Transverse colon (tissue), 3 donors: ENCODE measurements around the gene MFRP.
A peak's percentile ranks its signal among the peaks of the same experiment; 100 is the strongest.

Experiments
- POLR2A ChIP-seq: fragments of 450-650 bp; IDR thresholded peaks from one replicate; pipeline ENCODE4 v1.6.1; 2016; ENCODE audit warnings: antibody characterized with exemption, mild to moderate bottlenecking, moderate library complexity
- TF ChIP-seq, protein P1 (sequence below), 5 experiments: fragments of 200-600 bp in 3 of 5; fragments of 450-650 bp in 2 of 5; sonication (generic) in 3 of 5; IDR thresholded peaks; 1 replicate in 2 of 5; 2 replicates in 3 of 5; pipeline ENCODE4 v1.5.1; 2016 to 2017; ENCODE audit warnings: antibody characterized with exemption in 5 of 5, inconsistent platforms in 3 of 5, mild to moderate bottlenecking in 2 of 5, moderate library complexity in 1 of 5

DNA sequence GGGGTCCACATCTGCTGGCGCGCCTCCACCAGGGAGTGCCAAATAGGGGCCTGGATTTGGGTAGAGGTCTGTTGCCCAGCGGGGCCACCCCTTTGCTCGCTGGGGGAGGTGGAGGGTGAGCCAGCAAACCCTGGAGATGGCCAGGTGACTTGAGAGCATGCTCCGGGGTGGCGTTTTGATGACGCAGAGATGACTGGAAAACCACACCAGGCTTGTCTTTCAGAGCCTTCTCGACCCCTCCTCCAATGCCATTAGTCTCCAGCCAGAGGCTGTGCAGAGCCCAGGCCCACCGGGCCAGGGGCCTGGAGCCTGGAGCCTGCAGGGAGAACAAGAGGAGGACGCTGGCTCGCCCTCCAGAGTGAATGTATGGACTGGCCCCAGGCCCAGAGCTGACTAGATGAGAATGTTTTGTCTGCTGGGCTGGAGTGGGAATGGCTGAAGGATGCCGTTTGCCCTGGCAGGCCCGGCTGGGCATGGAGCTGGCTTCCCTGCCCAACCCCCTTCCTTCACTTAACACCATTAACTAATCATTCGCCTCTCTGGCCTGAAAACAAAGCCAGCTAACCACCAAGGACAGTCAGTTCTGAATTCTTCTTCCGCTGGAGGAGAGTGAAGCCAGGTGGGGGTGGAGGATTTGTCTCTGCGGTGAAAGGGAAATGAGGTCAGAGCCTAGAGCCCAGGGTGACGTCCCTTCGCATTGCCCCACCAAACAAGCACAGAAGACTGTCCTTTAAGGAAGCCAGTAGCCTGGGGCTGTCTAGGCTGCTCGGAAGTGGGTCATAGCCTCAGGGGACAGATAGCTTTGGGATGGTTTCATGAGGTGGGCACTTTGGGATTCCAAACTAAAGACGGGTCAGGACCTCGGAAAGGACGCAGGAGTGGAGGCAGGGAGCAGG is 28.0 kb downstream of the MFRP start:
- peak; percentile 44 for TF ChIP-seq POLR2A
- TF ChIP-seq, protein P1, sequence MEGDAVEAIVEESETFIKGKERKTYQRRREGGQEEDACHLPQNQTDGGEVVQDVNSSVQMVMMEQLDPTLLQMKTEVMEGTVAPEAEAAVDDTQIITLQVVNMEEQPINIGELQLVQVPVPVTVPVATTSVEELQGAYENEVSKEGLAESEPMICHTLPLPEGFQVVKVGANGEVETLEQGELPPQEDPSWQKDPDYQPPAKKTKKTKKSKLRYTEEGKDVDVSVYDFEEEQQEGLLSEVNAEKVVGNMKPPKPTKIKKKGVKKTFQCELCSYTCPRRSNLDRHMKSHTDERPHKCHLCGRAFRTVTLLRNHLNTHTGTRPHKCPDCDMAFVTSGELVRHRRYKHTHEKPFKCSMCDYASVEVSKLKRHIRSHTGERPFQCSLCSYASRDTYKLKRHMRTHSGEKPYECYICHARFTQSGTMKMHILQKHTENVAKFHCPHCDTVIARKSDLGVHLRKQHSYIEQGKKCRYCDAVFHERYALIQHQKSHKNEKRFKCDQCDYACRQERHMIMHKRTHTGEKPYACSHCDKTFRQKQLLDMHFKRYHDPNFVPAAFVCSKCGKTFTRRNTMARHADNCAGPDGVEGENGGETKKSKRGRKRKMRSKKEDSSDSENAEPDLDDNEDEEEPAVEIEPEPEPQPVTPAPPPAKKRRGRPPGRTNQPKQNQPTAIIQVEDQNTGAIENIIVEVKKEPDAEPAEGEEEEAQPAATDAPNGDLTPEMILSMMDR (IDR thresholded peaks at IDR 0.05), result no peak
